ENCODE results near the gene AHNAK.
A peak's percentile ranks its signal among the peaks of the same experiment; 100 is the strongest.
"Not testable (repeated sequence)": the region's sequence is repeated elsewhere in the genome, so short reads cannot be mapped to it uniquely, and the experiment has no call there.

AHNAK gene

DNA sequence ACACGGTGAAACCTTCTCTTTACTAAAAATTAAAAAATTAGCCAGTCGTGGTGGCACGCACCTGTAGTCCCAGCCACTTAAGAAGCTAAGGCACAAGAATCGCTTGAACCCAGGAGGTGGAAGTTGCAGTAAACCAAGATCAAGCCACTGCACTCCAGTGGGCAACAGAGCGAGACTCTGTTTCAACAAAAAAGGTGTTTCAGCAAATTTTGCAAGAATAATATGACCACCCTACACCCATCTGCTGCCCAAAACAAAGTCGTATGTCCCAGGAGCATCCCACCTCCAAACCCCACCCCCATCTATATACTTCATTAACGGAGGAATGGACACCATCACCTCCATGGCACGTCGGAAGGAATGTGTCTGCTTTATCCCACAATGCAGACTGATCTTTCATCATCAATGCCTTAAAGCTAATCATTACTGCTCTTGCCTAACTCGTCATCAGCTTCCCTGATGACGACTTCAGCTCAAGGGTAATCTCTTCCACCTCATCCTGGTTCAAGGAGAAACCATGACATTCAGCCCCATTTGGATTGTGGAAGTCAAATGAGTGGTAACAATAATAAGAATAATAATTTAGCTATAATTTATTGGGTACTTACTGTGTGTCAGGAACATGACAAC lies 93.7 kb downstream of the AHNAK start:
- DNase-seq, result no peak

DNA sequence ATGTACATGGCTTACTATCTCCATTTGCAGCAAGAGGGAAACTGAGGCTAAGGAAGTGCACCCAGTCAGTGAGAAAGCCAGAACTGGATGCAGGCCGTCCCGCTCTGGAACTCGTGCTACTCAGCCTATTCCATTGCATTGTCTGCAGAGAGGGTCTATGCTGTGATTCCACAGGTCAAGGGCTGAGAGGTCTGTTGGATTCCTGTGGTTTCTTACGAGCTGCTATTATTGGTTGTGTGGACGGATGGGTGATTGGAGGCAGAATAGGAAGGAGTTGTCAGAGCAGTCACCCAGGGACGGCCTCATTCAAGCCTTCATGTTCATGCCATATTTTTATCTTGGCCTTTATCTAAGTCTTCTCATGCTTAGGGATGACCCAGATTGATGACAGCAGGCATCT lies 94.3 kb downstream of the AHNAK start:
- DNase-seq, result no peak

DNA sequence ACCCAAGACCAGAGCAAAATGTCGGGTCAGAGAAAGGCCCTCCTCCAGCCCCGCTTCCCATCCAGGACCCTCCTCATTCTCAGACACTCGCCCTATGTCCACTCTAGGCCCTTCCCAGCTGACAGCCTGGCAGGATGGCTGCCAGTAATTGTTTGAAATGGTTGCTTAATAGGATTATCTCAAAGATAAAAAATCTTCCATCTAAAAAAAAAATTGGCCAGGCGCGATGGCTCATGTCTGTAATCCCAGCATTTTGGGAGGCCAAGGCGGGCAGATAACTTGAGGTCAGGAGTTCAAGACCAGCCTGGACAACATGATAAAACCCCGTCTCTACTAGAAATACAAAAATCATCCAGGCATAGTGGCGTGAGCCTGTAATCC lies 95.4 kb downstream of the AHNAK start:
- DNase-seq, result no peak

DNA sequence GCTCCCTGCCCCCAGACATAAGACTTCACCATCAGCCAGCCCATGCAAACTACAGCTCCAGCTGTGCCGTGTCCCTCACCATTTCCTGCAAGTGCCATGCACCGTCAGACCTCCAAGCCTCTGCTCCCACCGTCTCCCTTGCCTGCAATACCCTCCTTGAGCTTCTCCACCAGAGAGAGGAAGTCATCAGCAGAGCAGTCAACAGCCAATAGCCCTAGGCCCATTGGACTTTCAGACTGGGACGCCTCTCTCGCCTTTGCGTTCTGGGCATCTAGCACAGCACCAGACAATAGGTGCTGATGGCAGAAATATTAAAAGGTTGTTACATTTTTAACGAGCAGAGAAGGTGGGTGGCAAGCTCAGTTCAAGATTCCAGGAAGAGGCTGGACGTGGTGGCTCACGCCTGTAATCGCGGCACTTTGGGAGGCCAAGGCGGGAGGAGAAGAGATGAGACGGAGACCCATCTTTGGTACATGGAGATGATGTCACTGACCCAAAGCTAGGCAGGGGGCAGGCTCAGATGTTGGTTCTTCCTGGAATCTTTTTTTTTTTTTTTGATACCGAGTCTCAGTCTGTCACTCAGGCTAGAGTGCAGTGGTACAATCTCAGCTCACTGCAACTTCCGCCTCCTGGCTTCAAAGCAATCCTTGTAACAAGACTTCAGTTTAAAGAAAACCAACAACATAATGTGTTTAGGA lies 95.9 kb downstream of the AHNAK start:
- no peak for DNase-seq

DNA sequence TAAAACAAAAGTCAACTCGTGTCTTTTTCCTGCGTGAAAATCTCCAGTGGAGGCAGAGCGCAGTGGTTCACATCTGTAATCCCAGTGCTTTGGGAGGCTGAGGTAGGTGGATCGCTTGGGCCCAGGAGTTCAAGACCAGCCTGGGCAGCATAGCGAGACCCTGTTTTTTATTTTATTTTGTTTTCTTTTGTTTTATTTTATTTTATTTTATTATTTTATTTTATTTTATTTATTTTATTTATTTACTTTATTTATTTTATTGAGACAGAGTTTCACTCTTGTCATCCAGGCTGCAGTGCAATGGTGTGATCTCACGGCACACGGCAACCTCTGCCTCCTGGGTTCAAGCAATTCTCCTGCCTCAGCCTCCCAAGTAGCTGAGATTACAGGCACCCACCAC lies 96.7 kb downstream of the AHNAK start:
- not testable (repeated sequence) for DNase-seq

DNA sequence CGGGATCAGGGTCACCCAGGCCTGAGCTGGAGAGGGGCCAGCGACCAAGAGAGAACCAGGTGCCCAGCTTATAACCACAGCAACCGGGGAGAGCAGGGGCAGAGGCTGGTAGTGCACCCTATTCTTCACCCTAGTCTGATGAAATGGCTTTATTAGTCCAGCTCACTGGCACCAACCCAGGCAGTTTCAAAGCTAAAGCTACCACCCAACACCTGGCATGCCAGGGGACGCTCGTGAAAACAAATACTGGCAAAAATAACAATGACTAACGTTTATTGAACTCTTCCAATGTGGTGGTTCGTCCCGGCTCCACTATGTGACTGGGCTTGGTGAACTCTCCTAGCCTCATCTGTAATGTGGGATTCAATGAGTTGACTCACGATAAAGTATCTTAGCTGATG lies 97.2 kb downstream of the AHNAK start:
- DNase-seq, result no peak

DNA sequence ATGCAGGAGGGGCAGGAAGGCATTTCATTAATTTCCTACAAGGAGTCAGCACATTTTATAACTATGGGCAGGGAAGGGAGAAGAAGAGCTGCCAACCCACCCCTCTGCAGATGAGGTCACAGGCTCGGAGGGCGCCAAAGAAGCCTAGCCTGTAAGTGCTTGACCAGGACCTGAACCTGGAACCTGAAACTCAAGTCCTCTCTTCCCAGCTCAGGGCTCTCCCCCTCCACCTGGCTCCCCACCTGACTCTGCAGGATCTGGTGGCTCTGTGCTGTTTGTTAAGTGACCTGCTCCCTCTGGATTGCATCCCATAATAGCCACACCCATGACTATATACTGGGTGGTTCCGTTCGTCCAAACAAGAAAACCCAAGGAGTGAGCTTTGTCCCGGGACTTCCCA lies 100.5 kb downstream of the AHNAK start:
- no peak for DNase-seq

DNA sequence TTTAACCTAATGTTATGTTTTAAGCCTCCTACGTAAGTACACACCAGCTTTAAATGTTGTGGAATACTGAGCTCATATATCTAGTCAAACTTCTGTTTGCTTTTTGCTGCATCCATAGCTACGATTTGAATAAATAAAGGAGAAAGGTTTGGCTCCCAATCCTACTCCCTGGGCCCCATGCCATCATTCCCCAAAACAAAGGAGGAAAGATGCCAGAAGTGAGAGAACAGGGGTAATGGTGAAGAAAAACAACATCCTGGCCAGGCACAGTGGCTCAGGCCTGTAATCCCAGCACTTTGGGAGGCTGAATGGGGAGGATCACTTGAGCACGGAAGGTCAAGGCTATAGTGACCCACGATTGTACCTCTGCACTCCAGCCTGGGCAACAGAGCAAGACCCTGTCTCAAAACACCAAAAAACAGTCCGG lies 101.3 kb downstream of the AHNAK start:
- no peak for DNase-seq

DNA sequence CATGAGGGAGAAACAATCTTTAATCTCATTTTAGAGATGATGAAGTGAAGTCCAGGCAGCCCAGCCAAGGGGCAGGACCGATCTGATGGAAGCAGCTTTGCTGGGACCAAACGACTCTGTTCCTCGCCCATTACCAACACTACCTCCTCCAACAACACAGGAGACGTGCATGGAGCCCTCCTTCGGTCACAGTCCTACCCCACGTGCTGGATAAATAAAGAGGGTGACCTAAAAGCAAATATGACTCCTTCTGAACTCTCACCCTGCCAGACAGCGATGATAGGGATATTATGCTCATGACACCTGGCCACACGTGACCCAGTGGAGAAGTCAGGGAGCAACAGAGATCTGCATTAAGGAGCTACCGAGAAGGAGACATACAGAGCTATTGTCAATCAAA lies 101.8 kb downstream of the AHNAK start:
- DNase-seq, result no peak

DNA sequence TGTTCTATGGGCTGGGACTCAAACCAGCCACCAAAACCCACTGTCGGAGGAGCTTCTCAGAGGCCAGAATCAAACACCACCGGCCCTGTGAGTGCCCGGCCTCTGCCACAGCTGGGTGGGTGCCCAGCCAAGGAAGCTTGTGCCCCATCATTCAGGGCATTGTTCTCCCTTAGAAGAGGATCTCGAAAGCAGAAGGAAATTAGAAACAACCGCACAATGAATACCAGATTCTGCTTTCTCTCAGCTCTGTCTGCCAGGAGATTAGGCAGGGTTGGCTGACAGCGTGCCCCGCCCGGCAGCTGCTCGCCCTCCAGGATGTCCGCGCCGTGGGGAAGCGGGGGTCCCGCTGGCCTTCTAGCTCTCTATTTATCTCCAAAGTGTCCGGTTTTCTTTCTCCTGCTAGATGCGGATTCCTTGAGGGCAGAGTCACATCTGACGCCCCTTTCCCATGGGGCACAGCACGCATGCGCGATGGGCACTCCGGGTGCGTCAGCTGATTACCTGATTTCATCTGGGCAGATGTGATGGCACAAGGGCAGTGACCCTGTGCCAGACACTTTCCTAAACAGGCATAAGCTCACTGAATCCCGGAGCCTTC lies 102.3 kb downstream of the AHNAK start:
- peak; percentile 54 for DNase-seq

DNA sequence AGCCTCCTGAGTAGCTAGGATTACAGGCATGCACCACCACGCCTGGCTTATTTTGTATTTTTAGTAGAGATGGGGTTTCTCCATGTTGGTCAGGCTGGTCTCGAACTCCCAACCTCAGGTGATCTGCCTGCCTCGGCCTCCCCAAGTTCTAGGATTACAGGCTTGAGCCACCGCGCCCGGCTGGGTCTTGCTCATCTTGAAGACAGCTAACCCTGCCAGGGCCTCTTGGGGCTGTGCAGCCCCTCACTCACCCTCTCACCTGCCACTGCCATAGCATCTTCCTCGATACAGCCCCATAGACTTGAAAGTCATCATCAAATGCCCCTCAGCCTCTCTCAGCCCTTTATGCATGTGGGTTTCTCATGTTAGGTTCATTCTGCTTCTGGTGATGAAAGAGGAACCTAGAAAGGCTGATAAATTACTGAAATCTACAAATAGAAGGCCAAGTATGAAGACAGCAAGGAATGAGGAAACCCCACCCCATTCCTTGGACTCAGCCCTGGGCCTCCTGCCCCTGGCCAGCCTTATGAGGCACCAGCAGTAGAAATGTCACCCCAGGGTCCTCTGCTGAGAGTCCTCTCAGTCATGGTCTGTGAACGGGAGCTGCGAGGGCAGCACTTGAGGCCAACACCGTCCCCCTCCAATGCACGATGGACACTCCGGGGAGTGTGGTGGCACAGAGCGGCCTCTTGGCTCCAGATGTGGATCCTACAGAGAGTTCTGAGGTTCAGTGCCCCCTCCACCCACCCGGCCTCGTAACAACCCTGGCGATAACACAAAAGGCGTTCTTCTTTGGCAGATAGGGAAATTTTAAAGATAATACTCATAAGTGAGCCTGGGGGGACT lies 103.0 kb downstream of the AHNAK start:
- no peak for DNase-seq

DNA sequence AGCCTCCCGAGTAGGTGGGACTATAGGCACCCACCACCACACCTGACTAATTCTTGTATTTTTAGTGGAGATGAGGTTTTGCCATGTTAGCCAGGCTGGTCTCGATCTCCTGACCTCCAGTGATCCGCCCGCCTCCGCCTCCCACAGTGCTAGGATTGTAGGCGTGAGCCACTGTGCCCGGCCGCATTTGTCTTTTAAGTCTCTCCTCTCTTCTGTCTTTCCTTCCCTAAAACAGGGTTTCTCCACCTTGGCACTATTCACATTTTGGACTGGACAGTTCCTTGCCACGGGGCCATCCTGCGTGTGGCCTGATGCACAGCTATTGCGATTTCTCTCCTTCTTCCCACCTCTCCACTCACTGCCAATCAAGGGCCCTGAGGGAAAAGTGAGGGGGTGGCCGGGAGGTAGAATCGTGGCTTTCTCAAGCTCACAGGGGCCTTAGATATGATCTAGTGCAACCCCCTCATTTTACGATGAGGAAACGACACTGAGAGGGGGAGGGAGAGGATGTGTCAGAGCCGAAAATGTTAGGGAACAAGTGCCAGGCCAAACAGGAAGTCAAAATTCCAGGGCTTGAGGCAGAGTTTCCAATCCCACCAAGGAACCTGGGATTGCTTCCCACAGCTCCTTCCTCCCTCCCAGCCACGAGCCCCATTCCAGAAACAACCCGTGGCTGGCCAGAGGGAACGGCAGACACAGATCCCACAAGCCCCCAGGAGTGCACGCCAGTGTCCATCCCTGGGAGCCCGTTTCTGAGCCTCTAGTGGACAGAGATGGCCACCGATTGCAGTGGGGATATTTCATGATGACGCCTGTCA lies 106.6 kb downstream of the AHNAK start:
- no peak for DNase-seq

DNA sequence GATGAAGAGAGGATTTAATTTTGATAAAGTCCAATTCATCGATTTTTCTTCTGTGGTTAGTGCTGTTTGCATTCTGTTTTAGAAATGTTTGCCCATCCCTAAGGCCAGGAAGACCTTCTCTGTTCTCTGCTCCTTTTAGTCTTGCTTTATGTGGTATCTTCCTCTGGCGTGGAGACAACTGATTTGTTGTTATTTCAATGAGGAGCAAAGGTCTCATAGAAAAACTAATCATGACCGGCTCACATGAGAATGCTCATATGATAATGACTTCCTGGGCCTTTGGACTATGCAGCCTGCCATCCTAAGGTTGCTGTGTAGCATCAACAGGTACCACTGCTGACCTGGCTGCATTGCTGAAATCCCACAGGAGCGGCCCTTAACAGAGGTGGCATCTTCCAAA lies 108.0 kb downstream of the AHNAK start:
- DNase-seq, result no peak

DNA sequence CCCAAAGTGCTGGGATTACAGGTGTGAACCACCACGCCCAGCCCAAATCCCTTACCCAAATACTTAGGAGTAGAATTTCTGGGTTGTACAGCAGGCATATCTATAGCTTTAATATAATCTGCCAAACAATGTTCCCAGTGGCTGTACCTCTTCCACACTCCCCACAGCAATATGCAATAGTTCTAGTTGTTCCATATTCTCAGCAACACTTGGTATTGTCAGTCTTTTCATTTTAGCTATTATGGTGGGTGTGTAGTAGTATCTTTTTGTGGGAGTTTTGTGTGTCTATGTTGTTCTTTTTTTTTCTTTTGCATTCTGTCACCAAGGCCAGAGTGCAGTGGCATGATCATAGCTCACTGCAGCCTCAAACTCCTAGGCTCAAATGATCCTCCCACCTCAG lies 109.0 kb downstream of the AHNAK start:
- no peak for DNase-seq

DNA sequence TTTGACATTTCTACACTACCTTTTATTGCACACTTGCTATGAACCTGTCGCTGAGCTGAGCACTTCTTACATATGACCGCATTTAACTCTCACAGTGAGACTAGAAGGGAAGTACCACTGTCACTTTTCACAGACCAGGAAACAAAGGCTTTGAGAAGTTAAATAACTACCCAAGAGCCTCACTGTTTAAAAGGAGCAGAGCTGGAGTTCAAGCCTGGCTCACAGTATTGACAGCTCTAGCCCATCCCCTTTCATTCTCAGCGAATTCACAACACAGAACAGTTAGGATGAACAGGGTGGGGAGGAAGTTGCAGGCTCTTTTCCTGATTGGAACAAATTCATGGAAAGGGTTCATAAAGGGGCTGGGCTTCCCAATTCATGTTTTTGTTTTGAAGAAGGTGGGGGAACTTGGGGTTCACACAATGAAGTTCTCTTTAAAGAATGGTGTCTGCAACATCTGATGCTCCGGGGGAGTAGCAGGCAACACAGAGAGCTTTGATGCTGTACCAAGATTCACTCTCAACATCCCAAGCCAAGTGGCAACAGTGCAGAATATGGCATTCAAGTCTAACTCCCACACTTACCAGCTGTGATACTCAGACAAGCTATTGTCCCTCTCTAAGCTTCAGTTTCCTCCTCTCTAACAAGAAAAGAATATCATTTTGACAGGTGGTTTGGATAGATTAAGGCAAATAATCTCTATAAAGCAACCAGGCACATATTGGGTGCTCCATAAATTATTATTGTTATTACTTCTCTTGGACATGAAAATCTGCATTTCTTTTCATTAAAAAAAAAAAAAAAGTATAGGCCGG lies 110.6 kb downstream of the AHNAK start:
- DNase-seq, result peak; percentile 16

DNA sequence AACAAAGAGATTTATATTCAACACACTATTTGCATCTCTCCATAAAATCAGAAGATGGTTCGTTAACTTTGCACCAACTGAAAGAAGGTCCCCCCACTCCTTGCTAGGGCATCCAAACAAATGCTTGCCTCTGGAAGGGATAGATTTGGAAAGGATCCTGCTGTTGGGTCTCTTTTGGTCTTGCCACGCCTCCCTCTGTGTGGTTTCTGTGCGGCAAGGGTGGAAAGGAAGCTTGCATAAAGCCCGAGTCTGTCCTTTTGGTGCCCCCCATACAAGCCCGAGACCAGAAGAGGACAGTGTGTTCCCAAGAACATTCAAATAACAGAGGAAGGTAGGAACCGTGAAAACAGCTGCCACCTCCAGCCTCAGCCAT lies 112.7 kb downstream of the AHNAK start:
- DNase-seq, result no peak

DNA sequence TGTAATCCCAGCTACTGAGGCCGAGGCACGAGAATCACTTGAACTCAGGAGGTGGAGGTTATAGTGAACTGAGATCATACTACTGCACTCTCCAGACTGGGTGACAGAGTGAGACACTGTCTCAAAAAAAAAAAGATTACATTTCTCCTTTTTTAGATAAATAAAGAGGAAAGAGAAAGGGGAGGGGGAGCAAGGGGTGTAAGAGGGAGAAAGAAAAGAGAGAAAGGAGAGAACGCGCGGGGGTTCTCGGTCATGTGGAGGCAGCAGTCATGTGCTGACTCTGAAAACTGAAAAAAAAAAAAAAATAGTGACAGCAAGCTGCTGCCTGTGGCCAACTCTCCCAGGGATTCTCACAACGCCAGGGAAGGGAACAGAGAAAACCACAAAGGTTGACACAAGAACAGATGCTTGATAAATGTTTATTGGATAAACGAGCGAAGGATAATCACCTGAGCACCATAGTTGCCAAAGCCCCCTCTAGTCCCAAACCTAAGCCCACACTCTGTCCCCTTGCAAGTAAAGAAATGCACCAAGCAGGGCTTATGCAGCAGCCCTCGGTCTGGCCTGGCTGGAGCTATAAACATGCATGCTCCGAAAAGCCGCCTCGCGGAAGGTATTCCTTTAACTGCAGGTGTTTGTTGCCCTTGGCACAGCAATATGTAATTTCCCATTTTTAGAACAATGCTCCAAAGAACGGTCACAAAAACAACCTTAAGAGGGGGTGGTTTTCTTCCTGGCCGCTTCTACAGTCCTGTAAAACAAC lies 113.3 kb downstream of the AHNAK start:
- DNase-seq, result no peak

DNA sequence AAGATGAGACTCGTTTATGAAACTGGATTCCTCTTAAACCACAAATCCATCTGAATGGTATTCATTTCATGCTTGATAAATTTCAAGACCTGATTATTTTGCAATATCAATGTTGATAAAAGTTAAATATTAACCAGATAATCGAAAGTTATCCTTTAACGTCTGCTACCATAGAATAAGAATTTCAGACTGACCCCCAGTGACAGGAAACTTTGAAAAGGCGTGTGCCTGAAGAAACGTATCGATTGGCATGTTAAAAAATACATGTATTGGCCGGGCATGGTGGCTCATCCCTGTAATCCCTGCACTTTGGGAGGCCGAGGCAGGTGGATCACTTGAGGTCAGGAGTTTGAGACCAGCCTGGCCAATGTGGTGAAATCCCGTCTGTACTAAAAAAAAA lies 113.9 kb downstream of the AHNAK start:
- DNase-seq, result no peak

DNA sequence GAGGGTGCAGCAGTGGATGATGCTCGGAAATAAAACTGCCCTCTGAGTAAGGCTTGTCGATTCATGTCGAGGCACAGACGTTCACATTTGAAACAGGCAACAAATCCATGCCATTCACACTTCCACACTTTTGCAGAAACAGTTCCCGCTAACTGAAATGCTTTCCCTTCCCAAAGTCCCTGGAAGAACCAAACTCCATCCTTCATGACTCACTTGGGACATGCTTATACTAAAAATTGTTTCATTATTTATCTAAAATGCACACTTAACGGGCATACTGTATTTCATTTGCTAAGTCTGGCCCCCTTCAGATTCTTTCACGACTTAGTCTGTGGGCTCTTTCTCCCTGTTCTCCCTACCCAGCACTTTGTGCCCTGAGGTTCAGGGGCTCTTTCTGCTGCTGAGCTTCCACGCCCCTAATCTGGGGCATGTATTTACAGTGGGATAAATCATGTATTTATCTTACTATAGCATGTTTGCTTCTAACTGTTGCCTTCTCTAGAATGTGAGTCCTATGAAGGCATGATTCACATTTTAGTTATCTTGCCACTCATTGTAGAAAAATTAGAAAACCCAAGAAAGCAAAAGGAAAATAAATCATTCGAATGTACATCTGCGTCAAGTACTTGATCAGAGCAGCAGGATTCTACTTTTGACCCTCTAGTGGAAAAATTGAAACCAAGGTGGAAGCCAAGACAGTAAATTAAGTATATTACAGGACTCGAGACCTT lies 115.3 kb downstream of the AHNAK start:
- DNase-seq, result no peak

DNA sequence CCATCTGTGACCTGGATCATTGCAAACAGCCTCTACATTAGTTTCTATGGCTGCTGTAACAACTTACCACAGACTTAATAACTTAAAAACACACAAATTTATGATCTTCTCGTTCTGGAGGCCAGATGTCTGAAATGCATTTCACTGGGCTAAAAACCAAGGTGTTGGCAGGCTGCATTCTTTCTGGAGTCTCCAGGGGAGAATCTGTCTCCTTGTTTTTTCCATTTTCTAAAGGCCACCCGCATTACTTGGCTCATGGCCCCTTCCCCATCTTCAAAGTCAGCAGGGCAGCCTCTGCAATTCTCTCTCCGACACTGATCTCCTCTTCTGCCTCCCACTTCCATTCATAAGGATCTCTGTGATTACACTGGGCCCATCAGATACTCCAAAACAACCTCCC lies 116.2 kb downstream of the AHNAK start:
- DNase-seq, result no peak

All from GDM1 (cell line).